Measurements from ENCODE around the gene COQ9.

GRCh38 chr16:57409870-57410587 lies 37.2 kb upstream of the COQ9 start:
- no peak for TF ChIP-seq POLR2A (IDR thresholded peaks at IDR 0.05)
- TF ChIP-seq CTCF (IDR thresholded peaks at IDR 0.05), result no peak

All from vagina (tissue), 2 donors.